ENCODE measurements around the gene PEX6. TPM values are rescaled to one million over a fixed set of nuclear protein-coding genes. Genes with fewer than 3 reads are reported as not detected.

The PEX6 gene
- total and polyA plus RNA-seq, 2 experiments from 2014 or later: 6.5 to 25.1 TPM

DNA sequence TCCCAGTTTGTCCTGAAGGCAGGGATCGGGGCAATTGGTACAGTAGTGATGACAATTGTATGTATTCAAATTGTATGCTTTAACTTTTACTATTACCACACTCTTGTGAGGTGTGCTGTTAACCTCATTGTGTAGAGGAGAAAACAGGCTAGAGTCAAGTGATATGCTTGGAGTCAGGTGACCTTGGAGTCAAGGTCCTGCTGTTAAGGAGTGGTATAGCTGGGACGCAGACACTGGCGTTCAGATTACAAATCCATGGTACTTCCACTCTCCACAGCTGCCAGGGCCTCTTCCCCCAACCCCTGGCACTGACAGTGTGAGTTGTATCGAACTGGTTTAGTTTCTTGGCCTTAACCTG is 39.2 kb downstream of the PEX6 start:
- H3F3A ChIP-seq (replicated peaks; ENCODE audit: low read depth): 0 out of 2 replicates have a peak, but pooled peaks cover 8% of the 10 kb centered on the region
- no peak overlapping the region for H3K4me3 ChIP-seq
- peaks cover 16% of the 10 kb centered on the region for H3K4me1 Mint-ChIP-seq
- peaks cover 7% of the 10 kb centered on the region; the same call in 1 of the 2 replicates for H4K20me1 ChIP-seq (replicated peaks; ENCODE audit: insufficient read depth)
- no peaks in the 10 kb centered on the region for H3K27me3 ChIP-seq (ENCODE audit: insufficient read depth)
- no peaks in the 10 kb centered on the region for H3K9me3 Mint-ChIP-seq
- H3K4me3 Mint-ChIP-seq: no peak overlapping the region
- peaks cover 11% of the 10 kb centered on the region; the same call in 1 of the 2 replicates for H3K79me2 ChIP-seq (replicated peaks; ENCODE audit: insufficient read depth)
- no peaks in the 10 kb centered on the region for H3K4me1 ChIP-seq (ENCODE audit: insufficient read depth)
- DNase-seq (ENCODE audit: low spot score) (no peak), ATAC-seq (no peak)
- H3K27me3 Mint-ChIP-seq (ENCODE audit: insufficient read depth, low read depth, poor library complexity): peaks cover 11% of the 10 kb centered on the region
- H3K27ac ChIP-seq (ENCODE audit: low read depth): 0 out of 2 replicates have a peak overlapping the region, but pooled peaks have one; percentile 37
- no peaks in the 10 kb centered on the region for H3K9me2 ChIP-seq (ENCODE audit: insufficient read depth)
- no peak overlapping the region for H2AFZ ChIP-seq
- H3K4me2 ChIP-seq: no peak overlapping the region
- peaks cover 67% of the 10 kb centered on the region for H3K36me3 Mint-ChIP-seq (ENCODE audit: low read depth)
- peaks cover 19% of the 10 kb centered on the region for H3K36me3 ChIP-seq (ENCODE audit: insufficient read depth)
- peak overlapping the region; percentile 24 for H3K27ac Mint-ChIP-seq
- TF ChIP-seq JUNB (IDR thresholded peaks at IDR 0.05; ENCODE audit: unreplicated experiment): no peak
- TF ChIP-seq ZNF331 (CRISPR knock-in tag; IDR thresholded peaks at IDR 0.05; ENCODE audit: low read depth): no peak
- TF ChIP-seq, protein P1, sequence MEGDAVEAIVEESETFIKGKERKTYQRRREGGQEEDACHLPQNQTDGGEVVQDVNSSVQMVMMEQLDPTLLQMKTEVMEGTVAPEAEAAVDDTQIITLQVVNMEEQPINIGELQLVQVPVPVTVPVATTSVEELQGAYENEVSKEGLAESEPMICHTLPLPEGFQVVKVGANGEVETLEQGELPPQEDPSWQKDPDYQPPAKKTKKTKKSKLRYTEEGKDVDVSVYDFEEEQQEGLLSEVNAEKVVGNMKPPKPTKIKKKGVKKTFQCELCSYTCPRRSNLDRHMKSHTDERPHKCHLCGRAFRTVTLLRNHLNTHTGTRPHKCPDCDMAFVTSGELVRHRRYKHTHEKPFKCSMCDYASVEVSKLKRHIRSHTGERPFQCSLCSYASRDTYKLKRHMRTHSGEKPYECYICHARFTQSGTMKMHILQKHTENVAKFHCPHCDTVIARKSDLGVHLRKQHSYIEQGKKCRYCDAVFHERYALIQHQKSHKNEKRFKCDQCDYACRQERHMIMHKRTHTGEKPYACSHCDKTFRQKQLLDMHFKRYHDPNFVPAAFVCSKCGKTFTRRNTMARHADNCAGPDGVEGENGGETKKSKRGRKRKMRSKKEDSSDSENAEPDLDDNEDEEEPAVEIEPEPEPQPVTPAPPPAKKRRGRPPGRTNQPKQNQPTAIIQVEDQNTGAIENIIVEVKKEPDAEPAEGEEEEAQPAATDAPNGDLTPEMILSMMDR (conservative IDR thresholded peaks at IDR 0.05; ENCODE audit: low read depth in 2 of 2): no peak
- TF ChIP-seq EZH2 (IDR thresholded peaks at IDR 0.05; ENCODE audit: low read depth, unreplicated experiment): no peak
- no peak for TF ChIP-seq NANOG (IDR thresholded peaks at IDR 0.05; ENCODE audit: borderline replicate concordance)
- TF ChIP-seq, protein P2, sequence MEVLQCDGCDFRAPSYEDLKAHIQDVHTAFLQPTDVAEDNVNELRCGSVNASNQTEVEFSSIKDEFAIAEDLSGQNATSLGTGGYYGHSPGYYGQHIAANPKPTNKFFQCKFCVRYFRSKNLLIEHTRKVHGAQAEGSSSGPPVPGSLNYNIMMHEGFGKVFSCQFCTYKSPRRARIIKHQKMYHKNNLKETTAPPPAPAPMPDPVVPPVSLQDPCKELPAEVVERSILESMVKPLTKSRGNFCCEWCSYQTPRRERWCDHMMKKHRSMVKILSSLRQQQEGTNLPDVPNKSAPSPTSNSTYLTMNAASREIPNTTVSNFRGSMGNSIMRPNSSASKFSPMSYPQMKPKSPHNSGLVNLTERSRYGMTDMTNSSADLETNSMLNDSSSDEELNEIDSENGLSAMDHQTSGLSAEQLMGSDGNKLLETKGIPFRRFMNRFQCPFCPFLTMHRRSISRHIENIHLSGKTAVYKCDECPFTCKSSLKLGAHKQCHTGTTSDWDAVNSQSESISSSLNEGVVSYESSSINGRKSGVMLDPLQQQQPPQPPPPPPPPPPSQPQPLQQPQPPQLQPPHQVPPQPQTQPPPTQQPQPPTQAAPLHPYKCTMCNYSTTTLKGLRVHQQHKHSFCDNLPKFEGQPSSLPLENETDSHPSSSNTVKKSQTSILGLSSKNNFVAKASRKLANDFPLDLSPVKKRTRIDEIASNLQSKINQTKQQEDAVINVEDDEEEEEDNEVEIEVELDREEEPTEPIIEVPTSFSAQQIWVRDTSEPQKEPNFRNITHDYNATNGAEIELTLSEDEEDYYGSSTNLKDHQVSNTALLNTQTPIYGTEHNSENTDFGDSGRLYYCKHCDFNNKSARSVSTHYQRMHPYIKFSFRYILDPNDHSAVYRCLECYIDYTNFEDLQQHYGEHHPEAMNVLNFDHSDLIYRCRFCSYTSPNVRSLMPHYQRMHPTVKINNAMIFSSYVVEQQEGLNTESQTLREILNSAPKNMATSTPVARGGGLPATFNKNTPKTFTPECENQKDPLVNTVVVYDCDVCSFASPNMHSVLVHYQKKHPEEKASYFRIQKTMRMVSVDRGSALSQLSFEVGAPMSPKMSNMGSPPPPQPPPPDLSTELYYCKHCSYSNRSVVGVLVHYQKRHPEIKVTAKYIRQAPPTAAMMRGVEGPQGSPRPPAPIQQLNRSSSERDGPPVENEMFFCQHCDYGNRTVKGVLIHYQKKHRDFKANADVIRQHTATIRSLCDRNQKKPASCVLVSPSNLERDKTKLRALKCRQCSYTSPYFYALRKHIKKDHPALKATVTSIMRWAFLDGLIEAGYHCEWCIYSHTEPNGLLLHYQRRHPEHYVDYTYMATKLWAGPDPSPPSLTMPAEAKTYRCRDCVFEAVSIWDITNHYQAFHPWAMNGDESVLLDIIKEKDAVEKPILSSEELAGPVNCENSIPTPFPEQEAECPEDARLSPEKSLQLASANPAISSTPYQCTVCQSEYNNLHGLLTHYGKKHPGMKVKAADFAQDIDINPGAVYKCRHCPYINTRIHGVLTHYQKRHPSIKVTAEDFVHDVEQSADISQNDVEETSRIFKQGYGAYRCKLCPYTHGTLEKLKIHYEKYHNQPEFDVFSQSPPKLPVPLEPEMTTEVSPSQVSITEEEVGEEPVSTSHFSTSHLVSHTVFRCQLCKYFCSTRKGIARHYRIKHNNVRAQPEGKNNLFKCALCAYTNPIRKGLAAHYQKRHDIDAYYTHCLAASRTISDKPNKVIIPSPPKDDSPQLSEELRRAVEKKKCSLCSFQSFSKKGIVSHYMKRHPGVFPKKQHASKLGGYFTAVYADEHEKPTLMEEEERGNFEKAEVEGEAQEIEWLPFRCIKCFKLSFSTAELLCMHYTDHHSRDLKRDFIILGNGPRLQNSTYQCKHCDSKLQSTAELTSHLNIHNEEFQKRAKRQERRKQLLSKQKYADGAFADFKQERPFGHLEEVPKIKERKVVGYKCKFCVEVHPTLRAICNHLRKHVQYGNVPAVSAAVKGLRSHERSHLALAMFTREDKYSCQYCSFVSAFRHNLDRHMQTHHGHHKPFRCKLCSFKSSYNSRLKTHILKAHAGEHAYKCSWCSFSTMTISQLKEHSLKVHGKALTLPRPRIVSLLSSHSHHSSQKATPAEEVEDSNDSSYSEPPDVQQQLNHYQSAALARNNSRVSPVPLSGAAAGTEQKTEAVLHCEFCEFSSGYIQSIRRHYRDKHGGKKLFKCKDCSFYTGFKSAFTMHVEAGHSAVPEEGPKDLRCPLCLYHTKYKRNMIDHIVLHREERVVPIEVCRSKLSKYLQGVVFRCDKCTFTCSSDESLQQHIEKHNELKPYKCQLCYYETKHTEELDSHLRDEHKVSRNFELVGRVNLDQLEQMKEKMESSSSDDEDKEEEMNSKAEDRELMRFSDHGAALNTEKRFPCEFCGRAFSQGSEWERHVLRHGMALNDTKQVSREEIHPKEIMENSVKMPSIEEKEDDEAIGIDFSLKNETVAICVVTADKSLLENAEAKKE (CRISPR knock-in tag; IDR thresholded peaks at IDR 0.05): no peak
- no peak for TF ChIP-seq STAT1 (IDR thresholded peaks at IDR 0.05; ENCODE audit: unreplicated experiment)
- no peak for TF ChIP-seq EZH2phosphoT487 (IDR thresholded peaks at IDR 0.05; ENCODE audit: unreplicated experiment)
- no peak for TF ChIP-seq CREB1 (CRISPR knock-in tag; IDR thresholded peaks at IDR 0.05; ENCODE audit: low read depth)
- TF ChIP-seq POLR2AphosphoS5 (IDR thresholded peaks at IDR 0.05; ENCODE audit: low read depth): no peak
- no peak for TF ChIP-seq ZNF114 (CRISPR knock-in tag; IDR thresholded peaks at IDR 0.05)
- TF ChIP-seq, protein P3, sequence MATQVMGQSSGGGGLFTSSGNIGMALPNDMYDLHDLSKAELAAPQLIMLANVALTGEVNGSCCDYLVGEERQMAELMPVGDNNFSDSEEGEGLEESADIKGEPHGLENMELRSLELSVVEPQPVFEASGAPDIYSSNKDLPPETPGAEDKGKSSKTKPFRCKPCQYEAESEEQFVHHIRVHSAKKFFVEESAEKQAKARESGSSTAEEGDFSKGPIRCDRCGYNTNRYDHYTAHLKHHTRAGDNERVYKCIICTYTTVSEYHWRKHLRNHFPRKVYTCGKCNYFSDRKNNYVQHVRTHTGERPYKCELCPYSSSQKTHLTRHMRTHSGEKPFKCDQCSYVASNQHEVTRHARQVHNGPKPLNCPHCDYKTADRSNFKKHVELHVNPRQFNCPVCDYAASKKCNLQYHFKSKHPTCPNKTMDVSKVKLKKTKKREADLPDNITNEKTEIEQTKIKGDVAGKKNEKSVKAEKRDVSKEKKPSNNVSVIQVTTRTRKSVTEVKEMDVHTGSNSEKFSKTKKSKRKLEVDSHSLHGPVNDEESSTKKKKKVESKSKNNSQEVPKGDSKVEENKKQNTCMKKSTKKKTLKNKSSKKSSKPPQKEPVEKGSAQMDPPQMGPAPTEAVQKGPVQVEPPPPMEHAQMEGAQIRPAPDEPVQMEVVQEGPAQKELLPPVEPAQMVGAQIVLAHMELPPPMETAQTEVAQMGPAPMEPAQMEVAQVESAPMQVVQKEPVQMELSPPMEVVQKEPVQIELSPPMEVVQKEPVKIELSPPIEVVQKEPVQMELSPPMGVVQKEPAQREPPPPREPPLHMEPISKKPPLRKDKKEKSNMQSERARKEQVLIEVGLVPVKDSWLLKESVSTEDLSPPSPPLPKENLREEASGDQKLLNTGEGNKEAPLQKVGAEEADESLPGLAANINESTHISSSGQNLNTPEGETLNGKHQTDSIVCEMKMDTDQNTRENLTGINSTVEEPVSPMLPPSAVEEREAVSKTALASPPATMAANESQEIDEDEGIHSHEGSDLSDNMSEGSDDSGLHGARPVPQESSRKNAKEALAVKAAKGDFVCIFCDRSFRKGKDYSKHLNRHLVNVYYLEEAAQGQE (IDR thresholded peaks at IDR 0.05; ENCODE audit: unreplicated experiment): no peak

All from GM23338 (cell line).